ENCODE data around the gene TNFSF11. TPM values are rescaled to one million over a fixed set of nuclear protein-coding genes. Genes with fewer than 3 reads are reported as not detected.

The TNFSF11 gene
- total RNA-seq, result not detected

DNA sequence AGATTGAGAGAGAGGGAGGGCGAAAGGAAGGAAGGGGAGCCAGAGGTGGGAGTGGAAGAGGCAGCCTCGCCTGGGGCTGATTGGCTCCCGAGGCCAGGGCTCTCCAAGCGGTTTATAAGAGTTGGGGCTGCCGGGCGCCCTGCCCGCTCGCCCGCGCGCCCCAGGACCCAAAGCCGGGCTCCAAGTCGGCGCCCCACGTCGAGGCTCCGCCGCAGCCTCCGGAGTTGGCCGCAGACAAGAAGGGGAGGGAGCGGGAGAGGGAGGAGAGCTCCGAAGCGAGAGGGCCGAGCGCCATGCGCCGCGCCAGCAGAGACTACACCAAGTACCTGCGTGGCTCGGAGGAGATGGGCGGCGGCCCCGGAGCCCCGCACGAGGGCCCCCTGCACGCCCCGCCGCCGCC is at the start of gene TNFSF11:
Gene TNFSF11 (plus strand): TSS at position 142 of the 400 bp plus-strand sequence. CDS start 152 bp downstream, at position 294.
- H3K4me3 ChIP-seq, result peak within 1 kb of the TSS; percentile 26 to 32
- no peak for DNase-seq (ENCODE audit: extremely low spot score in 2 of 2)
- intact Hi-C loops (cut with DNase I), result no loop called here
- no peaks in the 10 kb centered on the region for H3K9me3 ChIP-seq
- no peaks in the 10 kb centered on the region for H3K36me3 ChIP-seq
- H3K4me1 ChIP-seq, result peaks cover 8% of the 10 kb centered on the region
- no peaks in the 10 kb centered on the region for H3K27me3 ChIP-seq
- H3K27ac ChIP-seq, result no peak within 1 kb of the TSS
- TF ChIP-seq POLR2A (IDR thresholded peaks at IDR 0.05), result no peak
- TF ChIP-seq CTCF (IDR thresholded peaks at IDR 0.05), result no peak
- TF ChIP-seq POLR2AphosphoS5 (IDR thresholded peaks at IDR 0.05; ENCODE audit: insufficient read depth in 1 of 2, low read depth in 1 of 2), result no peak

DNA sequence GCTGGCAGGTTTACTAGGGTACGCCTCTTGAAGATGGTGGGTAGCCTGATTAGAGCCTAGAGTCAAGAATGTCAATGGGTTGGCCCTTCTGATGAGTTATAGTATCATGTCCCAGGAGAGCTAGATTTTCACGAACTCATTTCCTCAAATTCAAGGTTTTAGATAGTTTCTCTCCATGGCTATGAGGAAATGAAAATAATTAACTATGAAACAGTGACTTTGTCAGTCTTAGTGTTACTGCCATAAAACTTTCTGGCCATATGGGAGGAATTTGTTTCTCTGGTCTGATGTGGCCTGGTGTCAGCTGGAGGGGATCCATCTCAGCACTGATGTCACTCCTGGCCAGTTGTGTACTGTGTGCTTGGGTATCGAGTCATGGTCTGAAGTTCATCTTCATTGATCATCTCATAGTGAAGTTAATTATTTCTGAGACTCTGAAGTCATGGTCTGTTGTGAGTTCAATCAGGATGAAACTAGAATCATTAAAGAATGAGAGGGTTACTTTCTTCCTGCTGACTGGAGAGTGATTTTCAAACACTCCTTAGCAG is 49.4 kb upstream of the TNFSF11 start:
- no peak for DNase-seq (ENCODE audit: extremely low spot score in 2 of 2)
- intact Hi-C loops (cut with DNase I), result no loop called here
- TF ChIP-seq POLR2A (IDR thresholded peaks at IDR 0.05) (no peak), POLR2AphosphoS5 (IDR thresholded peaks at IDR 0.05; ENCODE audit: insufficient read depth in 1 of 2, low read depth in 1 of 2) (no peak), CTCF (IDR thresholded peaks at IDR 0.05) (no peak)

DNA sequence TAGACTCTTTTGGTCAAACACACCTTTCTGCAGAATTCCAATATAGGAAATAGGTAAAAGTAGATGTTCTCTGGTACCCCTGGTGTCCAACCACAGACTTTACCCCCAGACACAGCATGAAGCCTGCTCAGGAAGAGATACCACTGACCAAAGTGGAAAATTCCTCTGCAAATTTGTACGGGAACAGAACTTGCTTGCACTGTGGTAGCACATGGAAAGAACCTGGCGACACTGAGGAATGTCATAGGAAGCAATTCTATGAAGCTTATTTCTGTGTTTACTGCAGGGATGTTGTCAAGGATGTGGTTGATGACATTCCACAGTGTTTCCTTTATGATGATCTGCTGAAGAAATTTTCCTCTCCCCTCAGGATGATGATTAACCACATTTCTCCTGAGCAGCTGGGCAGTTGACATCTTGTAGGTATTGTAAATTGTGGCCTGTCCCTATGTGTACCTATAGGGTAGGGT is 48.9 kb upstream of the TNFSF11 start:
- DNase-seq (ENCODE audit: extremely low spot score in 2 of 2), result no peak
- Histone ChIP-seq H3K4me3 (no peak overlapping the region), H3K9me3 (no peaks in the 10 kb centered on the region), H3K4me1 (no peaks in the 10 kb centered on the region), H3K27me3 (no peaks in the 10 kb centered on the region), H3K36me3 (no peaks in the 10 kb centered on the region), H3K27ac (no peak overlapping the region)
- TF ChIP-seq CTCF (IDR thresholded peaks at IDR 0.05), result no peak
- no peak for TF ChIP-seq POLR2A (IDR thresholded peaks at IDR 0.05)
- TF ChIP-seq POLR2AphosphoS5 (IDR thresholded peaks at IDR 0.05; ENCODE audit: insufficient read depth in 1 of 2, low read depth in 1 of 2), result no peak
- intact Hi-C loops (cut with DNase I), result no loop called here

More for the DNA sequence above, 49.4 kb upstream of the TNFSF11 start:
- Histone ChIP-seq H3K4me1 (no peaks in the 10 kb centered on the region), H3K36me3 (no peaks in the 10 kb centered on the region), H3K4me3 (no peak overlapping the region), H3K27ac (no peak overlapping the region), H3K27me3 (no peaks in the 10 kb centered on the region), H3K9me3 (no peaks in the 10 kb centered on the region)

DNA sequence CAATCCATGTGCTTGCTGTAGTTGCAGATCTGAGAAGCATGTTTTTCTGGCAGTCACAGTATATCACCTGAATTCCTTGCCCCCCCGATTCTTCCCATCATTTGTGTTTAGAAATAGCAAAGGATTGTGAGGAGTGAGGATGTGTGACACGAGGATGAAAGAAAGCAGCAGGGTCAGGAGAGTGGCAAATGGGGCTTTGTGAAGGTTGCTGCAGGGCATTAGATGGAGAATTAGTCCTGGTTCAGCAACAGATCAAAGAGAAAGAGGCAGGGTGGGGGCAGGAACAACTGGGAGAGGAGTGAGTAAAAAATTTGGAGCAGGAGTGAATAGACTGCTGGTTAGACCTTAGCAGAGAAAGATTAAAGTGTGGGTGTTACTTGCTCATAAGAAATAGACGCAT is 47.7 kb upstream of the TNFSF11 start:
- Histone ChIP-seq H3K27me3 (no peaks in the 10 kb centered on the region), H3K27ac (no peak overlapping the region), H3K9me3 (no peaks in the 10 kb centered on the region), H3K4me3 (no peak overlapping the region), H3K4me1 (no peaks in the 10 kb centered on the region), H3K36me3 (no peaks in the 10 kb centered on the region)
- intact Hi-C loops (cut with DNase I), result no loop called here
- no peak for DNase-seq (ENCODE audit: extremely low spot score in 2 of 2)
- TF ChIP-seq CTCF (IDR thresholded peaks at IDR 0.05) (no peak), POLR2AphosphoS5 (IDR thresholded peaks at IDR 0.05; ENCODE audit: insufficient read depth in 1 of 2, low read depth in 1 of 2) (no peak), POLR2A (IDR thresholded peaks at IDR 0.05) (no peak)

DNA sequence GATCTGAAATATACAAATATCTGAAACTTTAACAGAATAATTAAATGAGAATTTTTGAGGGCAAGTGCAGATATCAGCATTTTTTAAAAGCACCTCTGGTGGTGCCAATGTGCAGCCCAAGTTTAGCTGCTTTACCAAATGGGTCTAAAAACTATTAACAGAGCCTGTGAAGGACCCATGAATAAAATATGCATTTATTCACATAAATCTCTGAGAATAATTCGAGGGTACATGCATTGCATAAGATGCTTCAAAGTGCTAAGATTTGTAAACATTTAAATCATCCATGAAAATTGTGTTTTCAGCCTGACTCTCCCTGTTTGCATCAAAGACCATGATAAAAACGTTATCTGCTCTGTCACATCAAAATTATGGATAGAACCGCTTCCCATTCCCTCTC is 47.1 kb upstream of the TNFSF11 start:
- H3K4me3 ChIP-seq, result no peak overlapping the region
- H3K36me3 ChIP-seq, result no peaks in the 10 kb centered on the region
- intact Hi-C loops (cut with DNase I), result no loop called here
- no peak overlapping the region for H3K27ac ChIP-seq
- H3K9me3 ChIP-seq, result no peaks in the 10 kb centered on the region
- no peaks in the 10 kb centered on the region for H3K4me1 ChIP-seq
- H3K27me3 ChIP-seq, result no peaks in the 10 kb centered on the region
- TF ChIP-seq CTCF (IDR thresholded peaks at IDR 0.05) (no peak), POLR2A (IDR thresholded peaks at IDR 0.05) (no peak), POLR2AphosphoS5 (IDR thresholded peaks at IDR 0.05; ENCODE audit: insufficient read depth in 1 of 2, low read depth in 1 of 2) (no peak)
- DNase-seq (ENCODE audit: extremely low spot score in 2 of 2), result no peak
